CD14-positive monocyte (primary cell): Measurements from ENCODE around the gene NRF1. TPM values are rescaled to one million over a fixed set of nuclear protein-coding genes. Genes with fewer than 3 reads are reported as not detected.

Experiments
- DNase-seq, 3 donors: peaks; one replicate each; pipeline ENCODE4 v3.0.0-alpha.2; 2011 to 2022
- H2AFZ ChIP-seq: 2 replicates; pipeline ENCODE4 v1.6.0; 2012; ENCODE audit warnings: mild to moderate bottlenecking, low read depth, low read length, inconsistent platforms; ENCODE audit not compliant: insufficient read depth, poor library complexity, severe bottlenecking
- H3K27ac ChIP-seq, 2 donors: 1 replicate in 1 of 2; 2 replicates in 1 of 2; pipeline ENCODE4 v1.5.1; 2012 to 2013; ENCODE audit warnings: low read length in 2 of 2, control low read depth in 1 of 2, inconsistent platforms in 1 of 2, low read depth in 1 of 2, mild to moderate bottlenecking in 1 of 2
- H3K27me3 ChIP-seq, 2 donors: one replicate each; pipeline versions ENCODE4 v1.6.0 to v1.6.1; 2011 to 2013; ENCODE audit warnings: low read length in 2 of 2; ENCODE audit not compliant: control insufficient read depth in 2 of 2, insufficient read depth in 2 of 2
- H3K36me3 ChIP-seq, 2 donors: replicated peaks in 1 of 2; 1 replicate in 1 of 2; 2 replicates in 1 of 2; pipeline versions ENCODE4 v1.5.1 to v1.6.1; 2012 to 2013; ENCODE audit warnings: low read length in 2 of 2, control low read depth in 1 of 2, inconsistent platforms in 1 of 2, mild to moderate bottlenecking in 1 of 2; ENCODE audit not compliant: insufficient read depth in 2 of 2, control insufficient read depth in 1 of 2
- H3K4me1 ChIP-seq, 2 donors: 1 replicate in 1 of 2; 2 replicates in 1 of 2; pipeline versions ENCODE4 v1.5.1 to v1.6.1; 2012 to 2013; ENCODE audit warnings: low read length in 2 of 2, control low read depth in 1 of 2, inconsistent platforms in 1 of 2, mild to moderate bottlenecking in 1 of 2, moderate library complexity in 1 of 2; ENCODE audit not compliant: insufficient read depth in 2 of 2, control insufficient read depth in 1 of 2
- H3K4me2 ChIP-seq: replicated peaks from 2 replicates; pipeline ENCODE3; 2012; ENCODE audit warnings: low read length, moderate library complexity, mild to moderate bottlenecking; ENCODE audit not compliant: poor library complexity, severe bottlenecking; ENCODE audit errors: extremely low read depth
- H3K4me3 ChIP-seq, 3 experiments: fragments of 200-600 bp in 1 of 3; sonication (generic) in 1 of 3; replicated peaks in 1 of 3; 1 replicate in 2 of 3; 2 replicates in 1 of 3; pipeline ENCODE4 v1.5.1; 2011 to 2013; ENCODE audit warnings: low read length in 3 of 3, mild to moderate bottlenecking in 3 of 3, control low read depth in 2 of 3, low read depth in 2 of 3, inconsistent platforms in 1 of 3, moderate library complexity in 1 of 3
- H3K79me2 ChIP-seq: 2 replicates; pipeline ENCODE4 v1.6.0; 2012; ENCODE audit warnings: mild to moderate bottlenecking, control low read depth, inconsistent platforms, low read length, moderate library complexity; ENCODE audit not compliant: insufficient read depth
- H3K9ac ChIP-seq: 2 replicates; pipeline ENCODE4 v1.6.0; 2017; ENCODE audit warnings: low read length, mild to moderate bottlenecking; ENCODE audit not compliant: insufficient read depth, poor library complexity, severe bottlenecking
- H3K9me3 ChIP-seq, 2 donors: replicated peaks in 1 of 2; 1 replicate in 1 of 2; 2 replicates in 1 of 2; pipeline versions ENCODE4 v1.5.1 to v1.6.1; 2012 to 2013; ENCODE audit warnings: low read length in 2 of 2, control low read depth in 1 of 2; ENCODE audit not compliant: control insufficient read depth in 1 of 2, insufficient read depth in 1 of 2
- H4K20me1 ChIP-seq: 2 replicates; pipeline ENCODE4 v1.6.0; 2012; ENCODE audit warnings: mild to moderate bottlenecking, low read length, control low read depth, moderate library complexity; ENCODE audit not compliant: insufficient read depth
- H3K27ac Mint-ChIP-seq, 7 donors: one replicate each; pipeline ENCODE4 v1.8.0; 2020; ENCODE audit warnings: mild to moderate bottlenecking in 7 of 7, mixed read lengths in 7 of 7, moderate library complexity in 6 of 7, inconsistent platforms in 2 of 7
- H3K27me3 Mint-ChIP-seq, 3 donors: one replicate each; pipeline ENCODE4 v1.8.0; 2021 to 2022; ENCODE audit warnings: low read depth in 3 of 3, mild to moderate bottlenecking in 3 of 3, mixed read lengths in 3 of 3, moderate library complexity in 3 of 3, inconsistent platforms in 1 of 3
- H3K36me3 Mint-ChIP-seq, 2 donors: one replicate each; pipeline ENCODE4 v1.8.0; 2020; ENCODE audit warnings: mixed read lengths in 2 of 2, inconsistent platforms in 1 of 2, mild to moderate bottlenecking in 1 of 2
- H3K4me1 Mint-ChIP-seq: one replicate; pipeline ENCODE4 v1.8.0; 2020; ENCODE audit warnings: mild to moderate bottlenecking, mixed read lengths
- H3K4me3 Mint-ChIP-seq, 2 donors: one replicate each; pipeline ENCODE4 v1.8.0; 2020; ENCODE audit warnings: mild to moderate bottlenecking in 2 of 2, mixed read lengths in 2 of 2, moderate library complexity in 1 of 2
- H3K9me3 Mint-ChIP-seq, 7 donors: one replicate each; pipeline ENCODE4 v1.8.0; 2020 to 2022; ENCODE audit warnings: mixed read lengths in 7 of 7, mild to moderate bottlenecking in 6 of 7, moderate library complexity in 6 of 7, inconsistent platforms in 2 of 7
- CTCF ChIP-seq: fragments of 200-600 bp; IDR thresholded peaks from one replicate; pipeline ENCODE4 v1.8.0; 2022; ENCODE audit warnings: antibody characterized with exemption, mild to moderate bottlenecking
- WGBS: methylation state at CpG from one replicate; pipeline ENCODE4 v1.1.5; 2013; ENCODE audit warnings: missing lambda C conversion rate; ENCODE audit not compliant: insufficient coverage; 5-methylcytosine and 5-hydroxymethylcytosine counted together
- intact Hi-C, 2 donors: fragments of 100-400 bp; cut with micrococcal nuclease; formaldehyde crosslinking; loops; one replicate each; pipeline versions ENCODE4 v1.15.0 to v1.15.1; 2023
- polyA plus RNA-seq, 3 donors: library from polyadenylated mRNA; depleted of rRNA in 1 of 3; unstranded in 2 of 3; stranded (reverse) in 1 of 3; fragments of 300-500 nt in 2 of 3; fragments of >200 nt in 1 of 3; fragmentation: Illumina TruSeq in 2 of 3; gene quantifications; 1 replicate in 2 of 3; 2 replicates in 1 of 3; pipeline ENCODE4 v1.2.3, GENCODE V29; 2012 to 2021

Gene NRF1
- polyA plus RNA-seq, 3 donors: 5.1 to 14.0 (median 7.7) TPM

GRCh38 chr7:129689995-129690581 lies 78.6 kb downstream of the NRF1 start:
- Mint-ChIP-seq H3K9me3 (no peaks in the 10 kb centered on the region), H3K4me1 (peaks cover 2% of the 10 kb centered on the region), H3K27ac (peak overlapping the region in 1 of 7 donors; percentile 28), H3K27me3 (no peaks in the 10 kb centered on the region), H3K36me3 (peaks cover 60 to 61% of the 10 kb centered on the region in 2 donors), H3K4me3 (no peak overlapping the region)
- no peaks in the 10 kb centered on the region for H4K20me1 ChIP-seq
- intact Hi-C loops: no loop called here
- no peak overlapping the region for H2AFZ ChIP-seq
- no peak overlapping the region for H3K27ac ChIP-seq
- H3K79me2 ChIP-seq: no peaks in the 10 kb centered on the region
- no peak overlapping the region for H3K4me2 ChIP-seq
- peaks cover 28 to 82% of the 10 kb centered on the region in 2 donors for H3K36me3 ChIP-seq
- no peaks in the 10 kb centered on the region for H3K27me3 ChIP-seq
- H3K9ac ChIP-seq: no peak overlapping the region
- no peaks in the 10 kb centered on the region for H3K9me3 ChIP-seq
- DNase-seq: no peak
- TF ChIP-seq CTCF: no peak
- no peaks in the 10 kb centered on the region for H3K4me1 ChIP-seq
- WGBS: 95% methylated on average over 4 of the region's 6 CpGs
- no peak overlapping the region for H3K4me3 ChIP-seq

- H3K27ac ChIP-seq: no peak overlapping the region
- DNase-seq: no peak
- no peak overlapping the region for H3K9ac ChIP-seq
- no peaks in the 10 kb centered on the region for H3K9me3 Mint-ChIP-seq
- H3K9me3 ChIP-seq: no peaks in the 10 kb centered on the region
- intact Hi-C loops: no loop called here
- no peak overlapping the region for H3K4me2 ChIP-seq
- no peaks in the 10 kb centered on the region for H3K4me1 ChIP-seq
- no peak overlapping the region for H3K4me3 Mint-ChIP-seq
- no peaks in the 10 kb centered on the region for H3K27me3 ChIP-seq
- H4K20me1 ChIP-seq: no peaks in the 10 kb centered on the region
- WGBS: 92% methylated on average over 2 of the region's 4 CpGs
- TF ChIP-seq CTCF: no peak
- H3K36me3 ChIP-seq: peaks cover 28 to 83% of the 10 kb centered on the region in 2 donors
- peaks cover 2% of the 10 kb centered on the region for H3K4me1 Mint-ChIP-seq
- peaks cover 62 to 65% of the 10 kb centered on the region in 2 donors for H3K36me3 Mint-ChIP-seq
- H2AFZ ChIP-seq: no peak overlapping the region
- no peak overlapping the region for H3K4me3 ChIP-seq
- H3K79me2 ChIP-seq: no peaks in the 10 kb centered on the region
- no peaks in the 10 kb centered on the region for H3K27me3 Mint-ChIP-seq
- no peak overlapping the region for H3K27ac Mint-ChIP-seq
Measured at GRCh38 chr7:129690701-129691100, 79.2 kb downstream of the NRF1 start.
